Measurements from ENCODE around the gene ZBTB47.

The ZBTB47 gene

GRCh38 chr3:42653560-42654330 is at the start of gene ZBTB47:
Gene ZBTB47 (plus strand): TSS chr3:42653697. CDS start chr3:42658356, 4,659 bp downstream.
- DNase-seq: no peak

GRCh38 chr3:42605546-42606173 is 47.8 kb upstream of the ZBTB47 start:
- no peak for DNase-seq

GRCh38 chr3:42608581-42608980 is 44.9 kb upstream of the ZBTB47 start:
- DNase-seq: no peak

GRCh38 chr3:42610976-42611375 is 42.5 kb upstream of the ZBTB47 start:
- DNase-seq: no peak

GRCh38 chr3:42612217-42612616 is 41.3 kb upstream of the ZBTB47 start:
- DNase-seq: no peak

- DNase-seq: no peak
These were observed 40.6 kb upstream of the ZBTB47 start for GRCh38 chr3:42612928-42613327.

GRCh38 chr3:42613462-42613861 is 40.0 kb upstream of the ZBTB47 start:
- no peak for DNase-seq

GRCh38 chr3:42631620-42632019 is 21.9 kb upstream of the ZBTB47 start:
- DNase-seq: no peak

GRCh38 chr3:42632146-42632545 is 21.4 kb upstream of the ZBTB47 start:
- DNase-seq: no peak

- DNase-seq: no peak
These were observed 20.0 kb upstream of the ZBTB47 start for GRCh38 chr3:42633544-42633943.

- no peak for DNase-seq
These were observed 18.4 kb upstream of the ZBTB47 start for GRCh38 chr3:42635111-42635510.

- DNase-seq: no peak
These were observed 16.5 kb upstream of the ZBTB47 start for GRCh38 chr3:42637001-42637400.

GRCh38 chr3:42638339-42638842 is 15.1 kb upstream of the ZBTB47 start:
- no peak for DNase-seq

- DNase-seq: no peak
These were observed 14.3 kb upstream of the ZBTB47 start for GRCh38 chr3:42639192-42639591.

GRCh38 chr3:42640129-42640528 is 13.4 kb upstream of the ZBTB47 start:
- DNase-seq: no peak

- no peak for DNase-seq
These were observed 12.6 kb upstream of the ZBTB47 start for GRCh38 chr3:42640771-42641370.

GRCh38 chr3:42647821-42648459 is 5.6 kb upstream of the ZBTB47 start:
- DNase-seq: no peak

GRCh38 chr3:42649006-42649405 is 4.5 kb upstream of the ZBTB47 start:
- no peak for DNase-seq

GRCh38 chr3:42649783-42650182 is 3.7 kb upstream of the ZBTB47 start:
- DNase-seq: no peak

GRCh38 chr3:42651248-42652091 is 2.0 kb upstream of the ZBTB47 start:
- DNase-seq: no peak

- no peak for DNase-seq
These were observed 1.3 kb upstream of the ZBTB47 start for GRCh38 chr3:42652251-42652610.

- no peak for DNase-seq
These were observed 740 bp upstream of the ZBTB47 start for GRCh38 chr3:42652611-42653302.

All from activated CD4-positive, CD25-positive, alpha-beta regulatory T cell (primary cell).